Karpas-422 (cell line): ENCODE measurements around the gene LEMD2. TPM values are rescaled to one million over a fixed set of nuclear protein-coding genes. Genes with fewer than 3 reads are reported as not detected.

Source experiments
- DNase-seq: peaks from one replicate; pipeline ENCODE4 v3.0.0-alpha.2; 2015
- H2AFZ ChIP-seq: fragments of 200-600 bp; sonication (generic); 2 replicates; pipeline ENCODE4 v1.6.1; 2014; ENCODE audit warnings: antibody characterized with exemption, low read length, mixed read lengths
- H3K27ac ChIP-seq: fragments of 200-600 bp; sonication (generic); 2 replicates; pipeline ENCODE4 v1.5.1; 2014; ENCODE audit warnings: mild to moderate bottlenecking, low read length, moderate library complexity
- H3K27me3 ChIP-seq: fragments of 200-600 bp; sonication (generic); 2 replicates; pipeline ENCODE4 v1.6.1; 2014; ENCODE audit warnings: low read length, mixed read lengths
- H3K36me3 ChIP-seq: fragments of 200-600 bp; sonication (generic); 2 replicates; pipeline ENCODE4 v1.6.1; 2014; ENCODE audit warnings: low read length, mixed read lengths; ENCODE audit not compliant: insufficient read depth
- H3K4me1 ChIP-seq: fragments of 200-600 bp; sonication (generic); 2 replicates; pipeline ENCODE4 v1.6.1; 2014; ENCODE audit warnings: mild to moderate bottlenecking, low read length, mixed read lengths
- H3K4me2 ChIP-seq: fragments of 200-600 bp; sonication (generic); 2 replicates; pipeline ENCODE4 v1.6.1; 2014; ENCODE audit warnings: low read length, low read depth, mild to moderate bottlenecking; ENCODE audit not compliant: poor library complexity, severe bottlenecking
- H3K4me3 ChIP-seq: fragments of 200-600 bp; sonication (generic); 2 replicates; pipeline ENCODE4 v1.5.1; 2014; ENCODE audit warnings: mild to moderate bottlenecking, antibody characterized with exemption, low read length, mixed read lengths
- H3K79me2 ChIP-seq: fragments of 200-600 bp; sonication (generic); 2 replicates; pipeline ENCODE4 v1.6.1; 2014; ENCODE audit warnings: mild to moderate bottlenecking, low read length, mixed read lengths
- H3K9ac ChIP-seq: fragments of 200-600 bp; sonication (generic); 2 replicates; pipeline ENCODE4 v1.6.0; 2014; ENCODE audit warnings: low read length
- H3K9me2 ChIP-seq: fragments of 200-600 bp; sonication (generic), shearing (Covaris generic); replicated peaks from 2 replicates; pipeline ENCODE4 v1.6.0; 2014; ENCODE audit warnings: mild to moderate bottlenecking, low read length, moderate library complexity; ENCODE audit not compliant: insufficient read depth
- H3K9me3 ChIP-seq: fragments of 300-700, 200-600 bp; sonication (generic); 2 replicates; pipeline ENCODE4 v1.6.1; 2014; ENCODE audit warnings: low read length, mixed read lengths
- H4K20me1 ChIP-seq: fragments of 200-600 bp; sonication (generic); 2 replicates; pipeline ENCODE4 v1.6.1; 2014; ENCODE audit warnings: mild to moderate bottlenecking, antibody characterized with exemption, low read length, low read depth; ENCODE audit not compliant: insufficient read depth
- total RNA-seq: library from RNA; depleted of rRNA; stranded (reverse); fragments of >200 nt; shearing (Covaris generic); gene quantifications from 2 replicates; pipeline ENCODE4 v1.2.3, GENCODE V29; 2014; ENCODE audit warnings: low replicate concordance

The LEMD2 gene
- total RNA-seq, 1 experiment from 2014 or later, result 32.8 TPM

DNA sequence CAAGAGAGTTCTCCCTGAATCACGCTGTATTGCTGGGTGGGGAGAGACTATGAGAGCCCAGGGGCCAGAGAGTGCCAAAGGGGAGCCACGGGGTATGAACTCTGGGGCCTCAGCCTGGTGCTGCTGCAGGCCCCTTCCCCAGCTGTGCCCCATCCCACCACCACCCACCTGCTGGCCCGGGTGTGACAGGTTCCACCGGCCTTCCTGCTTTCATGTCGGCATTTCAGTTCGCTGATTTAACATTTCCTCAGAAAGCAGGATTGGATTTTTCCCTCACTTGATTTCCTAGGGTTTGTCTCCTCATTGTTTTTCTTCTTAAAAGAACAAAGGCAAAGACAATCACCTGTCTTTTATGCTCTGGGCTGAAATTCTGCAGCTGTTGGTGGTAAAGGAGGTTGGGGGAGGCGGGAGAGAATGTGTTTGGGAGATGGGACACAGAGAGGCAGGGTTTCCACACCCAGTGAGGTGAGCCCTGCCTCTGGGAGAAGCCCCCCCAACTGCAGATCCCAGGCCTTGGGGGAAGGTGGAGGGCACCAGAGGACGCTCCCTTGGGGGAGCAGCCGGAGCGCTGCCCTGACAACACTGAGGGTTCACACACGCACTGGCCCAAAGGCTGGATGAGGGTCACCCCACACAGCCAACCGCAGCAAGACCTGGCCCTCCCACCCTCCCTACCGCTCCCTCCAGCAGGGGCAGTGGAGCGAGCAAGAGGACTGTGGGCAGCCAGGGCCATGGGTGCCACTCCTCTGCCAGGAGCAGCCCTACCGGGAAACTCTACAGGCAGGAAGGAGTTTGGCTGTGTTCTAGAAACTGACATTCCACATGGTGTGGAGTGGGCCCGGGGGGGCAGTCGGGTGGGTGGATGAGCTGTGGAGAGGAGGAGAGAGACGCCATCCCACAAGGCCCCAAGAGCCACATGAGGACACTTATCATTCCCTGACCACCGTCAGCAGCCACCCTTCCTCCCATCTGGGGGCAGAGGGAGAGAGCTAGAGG is 25.4 kb upstream of the LEMD2 start:
- Histone ChIP-seq H3K4me1 (no peaks in the 10 kb centered on the region), H4K20me1 (no peaks in the 10 kb centered on the region), H3K36me3 (no peaks in the 10 kb centered on the region), H3K9me2 (no peaks in the 10 kb centered on the region), H3K27me3 (no peaks in the 10 kb centered on the region), H3K79me2 (no peaks in the 10 kb centered on the region), H2AFZ (no peak overlapping the region), H3K4me2 (no peak overlapping the region), H3K9me3 (no peaks in the 10 kb centered on the region), H3K9ac (no peak overlapping the region), H3K27ac (no peak overlapping the region), H3K4me3 (no peak overlapping the region)
- no peak for DNase-seq

- Histone ChIP-seq H3K4me2 (no peak overlapping the region), H3K27me3 (no peaks in the 10 kb centered on the region), H3K9me3 (no peaks in the 10 kb centered on the region), H4K20me1 (no peaks in the 10 kb centered on the region), H3K27ac (no peak overlapping the region), H3K4me3 (no peak overlapping the region), H3K79me2 (no peaks in the 10 kb centered on the region), H2AFZ (no peak overlapping the region), H3K9me2 (no peaks in the 10 kb centered on the region), H3K36me3 (no peaks in the 10 kb centered on the region), H3K4me1 (no peaks in the 10 kb centered on the region), H3K9ac (no peak overlapping the region)
- DNase-seq, result no peak
Measured at GRCh38 chr6:33813246-33813904, 24.4 kb upstream of the LEMD2 start.

- Histone ChIP-seq H3K36me3 (no peaks in the 10 kb centered on the region), H3K4me1 (no peaks in the 10 kb centered on the region), H2AFZ (no peak overlapping the region), H3K9ac (no peak overlapping the region), H3K4me3 (no peak overlapping the region), H3K27ac (no peak overlapping the region), H3K4me2 (no peak overlapping the region), H3K9me3 (no peaks in the 10 kb centered on the region), H3K27me3 (no peaks in the 10 kb centered on the region), H3K79me2 (no peaks in the 10 kb centered on the region), H3K9me2 (no peaks in the 10 kb centered on the region), H4K20me1 (no peaks in the 10 kb centered on the region)
- DNase-seq, result peak; percentile 75
Measured at GRCh38 chr6:33812669-33813068, 23.7 kb upstream of the LEMD2 start.

- Histone ChIP-seq H3K27me3 (no peaks in the 10 kb centered on the region), H3K27ac (no peak overlapping the region), H2AFZ (no peak overlapping the region), H3K9ac (no peak overlapping the region), H3K4me1 (no peaks in the 10 kb centered on the region), H3K9me3 (no peaks in the 10 kb centered on the region), H3K79me2 (no peaks in the 10 kb centered on the region), H3K36me3 (no peaks in the 10 kb centered on the region), H3K4me2 (no peak overlapping the region), H3K4me3 (no peak overlapping the region), H3K9me2 (no peaks in the 10 kb centered on the region), H4K20me1 (no peaks in the 10 kb centered on the region)
- DNase-seq, result no peak
Measured at GRCh38 chr6:33809594-33809993, 20.7 kb upstream of the LEMD2 start.

DNA sequence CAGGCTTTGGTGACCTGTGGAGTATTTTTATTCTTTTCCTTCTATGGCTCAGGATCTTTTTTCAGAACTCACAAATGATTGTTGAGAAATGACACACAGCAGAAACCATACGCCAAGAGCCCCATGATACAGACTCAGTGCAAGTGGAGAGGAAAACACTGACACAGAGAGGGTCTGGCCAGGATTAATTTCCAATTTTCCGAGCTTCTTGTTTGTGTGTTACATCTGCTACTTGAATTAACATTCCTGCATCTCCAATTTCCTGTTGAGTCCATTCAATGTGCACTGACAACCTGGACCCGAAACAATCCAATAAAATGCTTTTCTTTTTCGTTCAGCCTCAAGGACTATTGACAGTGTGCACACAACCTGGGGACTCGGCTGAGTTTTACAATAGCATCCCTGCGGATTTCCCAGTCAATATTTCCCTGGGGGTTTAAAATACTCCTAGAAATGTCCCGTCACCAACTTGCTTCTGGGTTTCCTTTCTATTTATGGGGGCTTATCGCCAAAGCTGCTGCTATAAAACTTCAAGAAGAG is 19.8 kb upstream of the LEMD2 start:
- no peak for DNase-seq
- H3K4me3 ChIP-seq, result no peak overlapping the region
- no peak overlapping the region for H2AFZ ChIP-seq
- H3K9me3 ChIP-seq, result no peaks in the 10 kb centered on the region
- no peaks in the 10 kb centered on the region for H3K4me1 ChIP-seq
- no peak overlapping the region for H3K4me2 ChIP-seq
- H3K36me3 ChIP-seq, result no peaks in the 10 kb centered on the region
- H3K27me3 ChIP-seq, result no peaks in the 10 kb centered on the region
- no peaks in the 10 kb centered on the region for H3K79me2 ChIP-seq
- H3K9ac ChIP-seq, result no peak overlapping the region
- no peaks in the 10 kb centered on the region for H3K9me2 ChIP-seq
- H4K20me1 ChIP-seq, result no peaks in the 10 kb centered on the region
- no peak overlapping the region for H3K27ac ChIP-seq

- Histone ChIP-seq H3K79me2 (no peaks in the 10 kb centered on the region), H3K4me1 (no peaks in the 10 kb centered on the region), H3K36me3 (no peaks in the 10 kb centered on the region), H3K4me2 (no peak overlapping the region), H3K9ac (no peak overlapping the region), H2AFZ (no peak overlapping the region), H3K9me2 (no peaks in the 10 kb centered on the region), H4K20me1 (no peaks in the 10 kb centered on the region), H3K27me3 (no peaks in the 10 kb centered on the region), H3K9me3 (no peaks in the 10 kb centered on the region), H3K4me3 (no peak overlapping the region), H3K27ac (no peak overlapping the region)
- no peak for DNase-seq
Measured at GRCh38 chr6:33807606-33808005, 18.7 kb upstream of the LEMD2 start.

DNA sequence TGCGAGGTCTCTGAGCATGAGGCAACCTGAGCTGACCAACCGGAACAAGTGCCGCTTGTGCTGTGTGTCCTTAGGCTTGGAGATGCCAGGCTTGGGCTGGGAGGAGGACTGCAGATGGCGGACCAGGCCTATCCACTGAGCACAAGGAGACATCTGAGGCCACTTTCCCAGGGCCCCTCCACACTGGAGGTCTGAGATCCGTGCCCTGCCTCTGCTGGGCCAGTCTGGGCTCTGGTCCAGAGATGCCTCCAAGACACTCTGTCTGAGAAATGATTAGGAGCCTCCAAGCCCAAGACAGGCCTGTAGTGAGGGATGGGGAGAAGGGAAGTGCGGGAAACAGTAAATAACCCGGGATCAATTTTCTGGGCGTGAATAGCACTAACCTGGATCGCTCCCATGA is 17.9 kb upstream of the LEMD2 start:
- no peak overlapping the region for H3K9ac ChIP-seq
- no peak overlapping the region for H3K4me2 ChIP-seq
- no peaks in the 10 kb centered on the region for H3K27me3 ChIP-seq
- no peak for DNase-seq
- no peaks in the 10 kb centered on the region for H3K36me3 ChIP-seq
- H3K9me2 ChIP-seq, result no peaks in the 10 kb centered on the region
- no peaks in the 10 kb centered on the region for H3K79me2 ChIP-seq
- no peaks in the 10 kb centered on the region for H3K9me3 ChIP-seq
- no peak overlapping the region for H3K4me3 ChIP-seq
- H3K27ac ChIP-seq, result no peak overlapping the region
- no peak overlapping the region for H2AFZ ChIP-seq
- H4K20me1 ChIP-seq, result no peaks in the 10 kb centered on the region
- no peaks in the 10 kb centered on the region for H3K4me1 ChIP-seq

GRCh38 chr6:33803571-33804053 is 14.7 kb upstream of the LEMD2 start, which contains the start of gene MLN:
MLN (minus strand) TSS chr6:33804003; CDS start chr6:33801163, 2,840 bp downstream.
- H4K20me1 ChIP-seq, result no peaks in the 10 kb centered on the region
- no peak within 1 kb of the TSS for H3K4me2 ChIP-seq
- no peaks in the 10 kb centered on the region for H3K9me3 ChIP-seq
- H3K9me2 ChIP-seq, result no peaks in the 10 kb centered on the region
- H3K36me3 ChIP-seq, result no peaks in the 10 kb centered on the region
- no peak within 1 kb of the TSS for H3K4me3 ChIP-seq
- no peak within 1 kb of the TSS for H3K9ac ChIP-seq
- no peak for DNase-seq
- no peaks in the 10 kb centered on the region for H3K4me1 ChIP-seq
- H2AFZ ChIP-seq, result no peak within 1 kb of the TSS
- H3K27ac ChIP-seq, result no peak within 1 kb of the TSS
- no peaks in the 10 kb centered on the region for H3K27me3 ChIP-seq
- no peaks in the 10 kb centered on the region for H3K79me2 ChIP-seq
